Measurements from ENCODE around the gene ZNF774. TPM values are rescaled to one million over a fixed set of nuclear protein-coding genes. Genes with fewer than 3 reads are reported as not detected.

Gene ZNF774
- total and polyA plus RNA-seq, 2 donors, result 1.1 to 3.3 TPM

- peak within 1 kb of the TSS; percentile 83 for H3K4me3 ChIP-seq (ENCODE audit: low read depth, low read length)
- 6% methylated on average over 62 of the region's 62 CpGs for WGBS
- no peaks in the 10 kb centered on the region for H3K36me3 ChIP-seq (ENCODE audit: insufficient read depth)
- H3K4me1 ChIP-seq (ENCODE audit: insufficient read depth), result peaks cover 1% of the 10 kb centered on the region
- DNase-seq (ENCODE audit: extremely low spot score), result peak; percentile 87
- peak within 1 kb of the TSS; percentile 99 for H3K27ac ChIP-seq (ENCODE audit: low read depth)
Observed at GRCh38 chr15:90387534-90388461, 35.7 kb downstream of the ZNF774 start, which contains the start of gene IQGAP1. Gene IQGAP1 (plus strand): TSS chr15:90388242. CDS start chr15:90388342, 100 bp downstream.

GRCh38 chr15:90388462-90389380, 36.6 kb downstream of the ZNF774 start:
- Histone ChIP-seq H3K36me3 (ENCODE audit: insufficient read depth) (no peaks in the 10 kb centered on the region), H3K27ac (ENCODE audit: low read depth) (peak overlapping the region; percentile 99), H3K4me1 (ENCODE audit: insufficient read depth) (peaks cover 1% of the 10 kb centered on the region), H3K4me3 (ENCODE audit: low read depth, low read length) (peak overlapping the region; percentile 83)
- DNase-seq (ENCODE audit: extremely low spot score), result no peak
- 2% methylated on average over 52 of the region's 52 CpGs for WGBS

- 60% methylated on average over 6 of the region's 6 CpGs for WGBS
Observed at GRCh38 chr15:90389513-90389912, 37.4 kb downstream of the ZNF774 start.

GRCh38 chr15:90393040-90393439, 41.0 kb downstream of the ZNF774 start:
- Histone ChIP-seq H3K4me1 (ENCODE audit: insufficient read depth) (peaks cover 1% of the 10 kb centered on the region), H3K27ac (ENCODE audit: low read depth) (no peak overlapping the region), H3K36me3 (ENCODE audit: insufficient read depth) (no peaks in the 10 kb centered on the region), H3K4me3 (ENCODE audit: low read depth, low read length) (no peak overlapping the region)
- DNase-seq (ENCODE audit: extremely low spot score), result no peak
- 85% methylated on average over 1 of the region's 1 CpG for WGBS

More at GRCh38 chr15:90389513-90389912, 37.4 kb downstream of the ZNF774 start:
- no peak overlapping the region for H3K27ac ChIP-seq (ENCODE audit: low read depth)
- peaks cover 1% of the 10 kb centered on the region for H3K4me1 ChIP-seq (ENCODE audit: insufficient read depth)
- H3K36me3 ChIP-seq (ENCODE audit: insufficient read depth), result no peaks in the 10 kb centered on the region
- peak overlapping the region; percentile 83 for H3K4me3 ChIP-seq (ENCODE audit: low read depth, low read length)
- DNase-seq (ENCODE audit: extremely low spot score), result no peak

- Histone ChIP-seq H3K36me3 (ENCODE audit: insufficient read depth) (no peaks in the 10 kb centered on the region), H3K27ac (ENCODE audit: low read depth) (no peak overlapping the region), H3K4me3 (ENCODE audit: low read depth, low read length) (no peak overlapping the region), H3K4me1 (ENCODE audit: insufficient read depth) (peaks cover 1% of the 10 kb centered on the region)
- whole genome bisulfite sequencing, result 100% methylated on average over 1 of the region's 1 CpG
- DNase-seq (ENCODE audit: extremely low spot score), result no peak
Observed at GRCh38 chr15:90394074-90394473, 42.0 kb downstream of the ZNF774 start.

- Histone ChIP-seq H3K4me1 (ENCODE audit: insufficient read depth) (peaks cover 1% of the 10 kb centered on the region), H3K27ac (ENCODE audit: low read depth) (peak overlapping the region; percentile 50), H3K4me3 (ENCODE audit: low read depth, low read length) (no peak overlapping the region), H3K36me3 (ENCODE audit: insufficient read depth) (no peaks in the 10 kb centered on the region)
- no peak for DNase-seq (ENCODE audit: extremely low spot score)
- 96% methylated on average over 12 of the region's 12 CpGs for WGBS
Observed at GRCh38 chr15:90394748-90395442, 42.8 kb downstream of the ZNF774 start.

GRCh38 chr15:90396321-90396720, 44.2 kb downstream of the ZNF774 start:
- Histone ChIP-seq H3K36me3 (ENCODE audit: insufficient read depth) (no peaks in the 10 kb centered on the region), H3K4me1 (ENCODE audit: insufficient read depth) (peaks cover 1% of the 10 kb centered on the region), H3K27ac (ENCODE audit: low read depth) (no peak overlapping the region), H3K4me3 (ENCODE audit: low read depth, low read length) (no peak overlapping the region)
- DNase-seq (ENCODE audit: extremely low spot score), result no peak
- 79% methylated on average over 4 of the region's 4 CpGs for WGBS

GRCh38 chr15:90400005-90400758, 48.1 kb downstream of the ZNF774 start:
- H3K27ac ChIP-seq (ENCODE audit: low read depth), result peak overlapping the region; percentile 93

GRCh38 chr15:90400759-90401314, 48.8 kb downstream of the ZNF774 start:
- H3K27ac ChIP-seq (ENCODE audit: low read depth), result peak overlapping the region; percentile 93
- H3K4me1 ChIP-seq (ENCODE audit: insufficient read depth), result peaks cover 2% of the 10 kb centered on the region
- H3K36me3 ChIP-seq (ENCODE audit: insufficient read depth), result no peaks in the 10 kb centered on the region
- peak overlapping the region; percentile 1 for H3K4me3 ChIP-seq (ENCODE audit: low read depth, low read length)
- DNase-seq (ENCODE audit: extremely low spot score), result peak; percentile 90
- 9% methylated on average over 7 of the region's 7 CpGs for WGBS

More at GRCh38 chr15:90400005-90400758, 48.1 kb downstream of the ZNF774 start:
- WGBS, result 47% methylated on average over 7 of the region's 7 CpGs
- no peak for DNase-seq (ENCODE audit: extremely low spot score)
- H3K4me1 ChIP-seq (ENCODE audit: insufficient read depth), result peaks cover 2% of the 10 kb centered on the region
- no peaks in the 10 kb centered on the region for H3K36me3 ChIP-seq (ENCODE audit: insufficient read depth)
- H3K4me3 ChIP-seq (ENCODE audit: low read depth, low read length), result peak overlapping the region; percentile 1

- WGBS, result 17% methylated on average over 1 of the region's 1 CpG
- Histone ChIP-seq H3K36me3 (ENCODE audit: insufficient read depth) (no peaks in the 10 kb centered on the region), H3K4me3 (ENCODE audit: low read depth, low read length) (no peak overlapping the region), H3K4me1 (ENCODE audit: insufficient read depth) (peaks cover 2% of the 10 kb centered on the region), H3K27ac (ENCODE audit: low read depth) (peak overlapping the region; percentile 77)
- no peak for DNase-seq (ENCODE audit: extremely low spot score)
Observed at GRCh38 chr15:90401495-90401894, 49.4 kb downstream of the ZNF774 start.

GRCh38 chr15:90402223-90402622, 50.1 kb downstream of the ZNF774 start:
- no peak for DNase-seq (ENCODE audit: extremely low spot score)
- H3K4me1 ChIP-seq (ENCODE audit: insufficient read depth), result peaks cover 2% of the 10 kb centered on the region
- H3K36me3 ChIP-seq (ENCODE audit: insufficient read depth), result no peaks in the 10 kb centered on the region
- H3K4me3 ChIP-seq (ENCODE audit: low read depth, low read length), result no peak overlapping the region
- peak overlapping the region; percentile 83 for H3K27ac ChIP-seq (ENCODE audit: low read depth)

GRCh38 chr15:90402767-90403166, 50.7 kb downstream of the ZNF774 start:
- no peak for DNase-seq (ENCODE audit: extremely low spot score)
- no peak overlapping the region for H3K4me3 ChIP-seq (ENCODE audit: low read depth, low read length)
- WGBS, result 60% methylated on average over 3 of the region's 3 CpGs
- no peaks in the 10 kb centered on the region for H3K36me3 ChIP-seq (ENCODE audit: insufficient read depth)
- H3K4me1 ChIP-seq (ENCODE audit: insufficient read depth), result peaks cover 2% of the 10 kb centered on the region
- H3K27ac ChIP-seq (ENCODE audit: low read depth), result peak overlapping the region; percentile 83
